Measurements from ENCODE around the gene FBRSL1.

FBRSL1 gene

DNA sequence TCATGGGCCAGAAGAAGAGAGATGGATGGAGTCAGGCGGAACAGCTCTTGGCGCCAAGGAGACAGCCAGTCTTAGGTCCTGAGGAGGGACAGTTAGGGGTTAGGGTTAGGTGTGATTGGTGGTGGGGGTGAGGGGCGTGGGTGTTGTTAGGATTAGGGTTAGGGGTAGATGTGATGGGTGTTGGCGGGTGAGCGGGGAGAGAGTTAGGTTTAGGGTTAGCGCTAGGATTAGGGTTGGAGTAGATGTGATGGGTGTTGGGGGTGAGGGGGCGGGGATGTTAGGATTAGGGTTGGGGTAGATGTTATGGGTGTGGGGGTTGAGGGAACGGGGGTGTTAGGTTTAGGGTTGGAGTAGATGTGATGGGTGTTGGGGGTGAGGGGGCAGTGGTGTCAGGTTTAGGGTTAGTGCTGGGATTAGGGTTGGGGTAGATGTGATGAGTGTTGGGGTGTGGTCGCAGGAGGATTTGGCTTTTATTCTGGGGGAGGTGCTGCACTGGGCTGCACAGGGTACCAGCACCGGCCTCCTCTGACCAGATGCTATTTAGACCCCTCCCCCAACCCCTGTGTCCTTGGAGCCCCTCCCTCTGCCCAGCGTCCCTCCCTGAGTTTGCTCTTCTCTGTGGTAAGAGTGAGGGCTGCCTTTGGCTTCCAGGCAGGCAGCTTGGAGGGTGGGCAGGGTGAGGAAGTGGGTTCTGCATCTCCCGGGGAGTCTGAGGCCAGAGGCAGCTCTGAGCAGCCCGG, 35.6 kb upstream of the FBRSL1 start:
- TF ChIP-seq, protein P1, sequence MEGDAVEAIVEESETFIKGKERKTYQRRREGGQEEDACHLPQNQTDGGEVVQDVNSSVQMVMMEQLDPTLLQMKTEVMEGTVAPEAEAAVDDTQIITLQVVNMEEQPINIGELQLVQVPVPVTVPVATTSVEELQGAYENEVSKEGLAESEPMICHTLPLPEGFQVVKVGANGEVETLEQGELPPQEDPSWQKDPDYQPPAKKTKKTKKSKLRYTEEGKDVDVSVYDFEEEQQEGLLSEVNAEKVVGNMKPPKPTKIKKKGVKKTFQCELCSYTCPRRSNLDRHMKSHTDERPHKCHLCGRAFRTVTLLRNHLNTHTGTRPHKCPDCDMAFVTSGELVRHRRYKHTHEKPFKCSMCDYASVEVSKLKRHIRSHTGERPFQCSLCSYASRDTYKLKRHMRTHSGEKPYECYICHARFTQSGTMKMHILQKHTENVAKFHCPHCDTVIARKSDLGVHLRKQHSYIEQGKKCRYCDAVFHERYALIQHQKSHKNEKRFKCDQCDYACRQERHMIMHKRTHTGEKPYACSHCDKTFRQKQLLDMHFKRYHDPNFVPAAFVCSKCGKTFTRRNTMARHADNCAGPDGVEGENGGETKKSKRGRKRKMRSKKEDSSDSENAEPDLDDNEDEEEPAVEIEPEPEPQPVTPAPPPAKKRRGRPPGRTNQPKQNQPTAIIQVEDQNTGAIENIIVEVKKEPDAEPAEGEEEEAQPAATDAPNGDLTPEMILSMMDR (IDR thresholded peaks at IDR 0.05; ENCODE audit: low read depth, low read length, missing control alignments), result no peak
- no peak for DNase-seq (ENCODE audit: extremely low read depth, low read depth)
- H3K4me3 ChIP-seq (replicated peaks; ENCODE audit: low read depth, low read length), result no peak overlapping the region

DNA sequence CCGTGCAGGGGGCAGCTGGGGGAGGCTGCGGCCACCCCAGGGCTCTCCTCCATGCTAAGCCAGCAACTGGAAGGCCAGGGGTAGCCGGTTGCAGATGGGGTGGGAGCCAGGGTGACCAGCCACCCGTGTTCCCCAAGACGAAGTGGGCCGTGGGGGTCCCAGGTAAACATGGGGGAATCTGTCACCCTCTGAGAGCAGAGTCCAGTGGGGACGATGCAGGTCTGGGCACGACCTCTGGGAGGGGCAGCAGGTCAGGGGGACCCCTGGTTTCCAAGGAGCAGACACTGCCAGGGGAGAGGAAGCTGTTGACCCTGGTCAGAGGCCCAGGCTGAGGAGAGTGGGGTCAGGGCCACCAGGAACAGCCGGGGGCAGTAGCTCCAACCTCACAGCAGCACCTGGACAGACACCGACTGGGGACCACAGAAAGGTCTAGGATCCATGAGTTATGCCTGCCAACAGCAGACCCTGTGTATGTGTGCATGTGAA, 35.0 kb upstream of the FBRSL1 start:
- TF ChIP-seq, protein P1 (IDR thresholded peaks at IDR 0.05; ENCODE audit: low read depth, low read length, missing control alignments), result no peak
- H3K4me3 ChIP-seq (replicated peaks; ENCODE audit: low read depth, low read length), result no peak overlapping the region
- DNase-seq (ENCODE audit: extremely low read depth, low read depth), result no peak

DNA sequence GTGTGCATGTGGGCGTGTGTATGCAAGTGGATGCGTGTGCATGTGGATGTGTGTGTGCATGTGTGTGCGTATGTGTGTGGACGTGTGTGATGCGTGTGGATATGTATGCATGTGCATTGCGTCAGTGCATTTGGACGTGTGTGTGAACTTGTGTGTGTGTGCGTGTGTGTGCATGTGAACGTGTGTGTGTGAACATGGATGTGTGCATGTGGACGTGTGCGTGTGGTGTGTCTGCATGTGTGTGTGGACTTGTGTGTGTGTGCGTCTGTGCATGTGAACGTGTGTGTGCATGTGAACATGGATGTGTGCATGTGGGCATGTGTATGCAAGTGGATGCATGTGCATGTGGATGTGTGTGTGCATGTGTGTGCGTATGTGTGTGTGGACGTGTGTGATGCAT, 34.4 kb upstream of the FBRSL1 start:
- TF ChIP-seq, protein P1 (IDR thresholded peaks at IDR 0.05; ENCODE audit: low read depth, low read length, missing control alignments), result no peak
- DNase-seq (ENCODE audit: extremely low read depth, low read depth), result no peak
- no peak overlapping the region for H3K4me3 ChIP-seq (replicated peaks; ENCODE audit: low read depth, low read length)

DNA sequence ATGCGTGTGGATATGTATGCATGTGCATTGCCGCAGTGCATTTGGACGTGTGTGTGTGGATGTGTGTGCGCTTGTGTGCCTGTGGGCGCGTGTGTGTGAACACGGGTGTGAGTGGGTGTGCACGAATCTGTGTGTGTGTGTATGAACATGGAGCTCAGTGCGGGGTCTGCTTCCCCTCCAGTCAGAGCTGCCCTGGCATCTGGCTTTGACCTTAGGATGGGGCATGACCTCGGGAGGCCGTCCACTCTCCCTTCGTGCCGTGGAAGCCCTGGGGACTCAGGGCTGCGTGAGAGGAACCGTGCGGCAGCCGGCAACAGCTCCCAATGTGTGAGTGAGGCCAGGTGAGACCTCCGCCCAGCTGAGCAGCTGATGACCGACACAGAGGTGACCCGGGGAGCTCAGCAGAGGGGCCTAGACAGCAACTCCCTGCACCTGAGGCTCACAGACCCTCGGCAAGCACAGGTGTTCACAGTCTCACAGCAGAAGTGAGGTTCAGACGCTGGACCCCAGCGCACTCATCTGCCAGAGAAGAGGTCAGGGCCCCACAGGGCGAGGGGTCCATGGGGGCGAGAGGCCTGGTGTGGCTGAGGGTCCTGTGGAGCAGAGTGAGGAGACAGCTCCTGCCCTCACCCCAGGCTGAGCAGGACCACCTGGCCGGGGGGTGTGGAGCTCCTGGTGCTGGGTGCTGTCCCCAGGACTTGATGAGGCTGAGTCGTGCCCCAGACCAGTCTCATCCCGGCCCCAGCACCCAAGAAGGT, 33.6 kb upstream of the FBRSL1 start:
- DNase-seq (ENCODE audit: extremely low read depth, low read depth), result no peak
- TF ChIP-seq, protein P1 (IDR thresholded peaks at IDR 0.05; ENCODE audit: low read depth, low read length, missing control alignments), result no peak
- no peak overlapping the region for H3K4me3 ChIP-seq (replicated peaks; ENCODE audit: low read depth, low read length)

DNA sequence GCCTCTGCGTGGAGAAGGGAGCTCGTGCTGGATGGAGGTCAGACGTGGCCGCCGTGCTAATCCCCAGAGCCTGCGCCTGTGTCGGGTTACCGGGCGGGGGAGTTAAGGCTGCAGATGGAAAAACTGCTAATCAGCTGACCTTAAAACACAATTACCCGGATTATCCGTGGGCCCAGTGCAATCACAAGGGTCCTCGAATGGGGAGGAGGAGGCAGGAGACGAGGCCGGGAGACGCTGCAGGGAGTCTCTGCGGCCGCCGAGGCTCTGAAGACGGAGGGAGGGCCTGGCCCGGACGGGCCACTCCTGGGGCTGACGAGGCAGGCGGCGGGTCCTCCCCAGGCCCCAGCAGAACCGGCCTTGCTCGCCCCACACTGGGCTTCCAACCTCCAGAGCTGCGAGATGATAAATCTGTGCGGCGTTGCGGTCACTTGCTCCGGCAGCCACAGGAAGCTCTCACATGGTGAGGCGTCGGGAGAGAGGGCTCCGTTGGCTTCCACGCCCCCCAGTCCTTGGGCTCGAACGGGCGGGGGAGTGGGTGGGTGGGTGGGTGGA, 32.9 kb upstream of the FBRSL1 start:
- no peak for DNase-seq (ENCODE audit: extremely low read depth, low read depth)
- H3K4me3 ChIP-seq (replicated peaks; ENCODE audit: low read depth, low read length), result no peak overlapping the region
- TF ChIP-seq, protein P1 (IDR thresholded peaks at IDR 0.05; ENCODE audit: low read depth, low read length, missing control alignments), result no peak

DNA sequence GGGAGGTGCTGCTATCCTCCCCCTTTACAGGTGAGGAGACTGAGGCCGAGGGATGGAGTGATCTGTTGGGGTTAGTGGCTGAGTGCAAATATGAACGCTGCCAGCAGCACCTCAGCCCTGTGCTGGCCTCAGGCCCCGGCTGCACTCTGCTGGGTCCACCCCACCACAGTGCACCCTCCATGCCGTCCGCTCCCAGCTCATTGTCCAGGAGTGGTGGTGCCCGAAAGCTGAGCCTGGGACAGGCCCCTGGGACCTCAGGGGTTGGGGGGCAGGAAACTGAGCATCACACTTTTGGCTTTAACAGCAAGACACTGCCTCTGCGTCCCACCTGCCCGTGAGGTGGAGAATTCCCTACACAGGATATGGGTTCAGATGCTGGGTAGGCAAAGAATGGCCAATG, 31.5 kb upstream of the FBRSL1 start:
- no peak for DNase-seq (ENCODE audit: extremely low read depth, low read depth)
- H3K4me3 ChIP-seq (replicated peaks; ENCODE audit: low read depth, low read length), result no peak overlapping the region
- TF ChIP-seq, protein P1 (IDR thresholded peaks at IDR 0.05; ENCODE audit: low read depth, low read length, missing control alignments), result no peak
